HUES64 (cell line): Measurements from ENCODE around the gene SHC3.

Experiments
- H3K27ac ChIP-seq: 2 replicates; pipeline ENCODE4 v1.7.0; 2013; ENCODE audit warnings: low read depth, low read length, inconsistent platforms
- H3K27me3 ChIP-seq: 2 replicates; pipeline ENCODE4 v1.6.1; 2013; ENCODE audit warnings: mild to moderate bottlenecking, low read length; ENCODE audit not compliant: insufficient read depth
- H3K36me3 ChIP-seq: 2 replicates; pipeline ENCODE4 v1.6.1; 2013; ENCODE audit warnings: mild to moderate bottlenecking, low read length; ENCODE audit not compliant: insufficient read depth
- H3K4me1 ChIP-seq: 2 replicates; pipeline ENCODE4 v1.6.1; 2013; ENCODE audit warnings: mild to moderate bottlenecking, low read length, moderate library complexity; ENCODE audit not compliant: insufficient read depth
- H3K4me3 ChIP-seq: 2 replicates; pipeline ENCODE4 v1.5.1; 2013; ENCODE audit warnings: mild to moderate bottlenecking, low read length, moderate library complexity
- H3K9ac ChIP-seq: 2 replicates; pipeline ENCODE4 v1.6.1; 2013; ENCODE audit warnings: mild to moderate bottlenecking, low read depth, low read length
- H3K9me3 ChIP-seq: 2 replicates; pipeline ENCODE4 v1.6.1; 2013; ENCODE audit warnings: low read depth, low read length; ENCODE audit not compliant: insufficient read depth
- WGBS: fragments of 150-250, 120-280 bp; methylation state at CpG from one replicate; pipeline ENCODE4 v1.1.7; 2013; ENCODE audit warnings: missing lambda C conversion rate; 5-methylcytosine and 5-hydroxymethylcytosine counted together

SHC3 gene

GRCh38 chr9:89134709-89135108 lies 43.9 kb downstream of the SHC3 start:
- no peaks in the 10 kb centered on the region for H3K27me3 ChIP-seq
- H3K9me3 ChIP-seq: peaks cover 23% of the 10 kb centered on the region
- H3K9ac ChIP-seq: no peak overlapping the region
- H3K4me1 ChIP-seq: peaks cover 4% of the 10 kb centered on the region
- no peaks in the 10 kb centered on the region for H3K36me3 ChIP-seq
- WGBS: 94% methylated on average over 1 of the region's 1 CpG
- no peak overlapping the region for H3K4me3 ChIP-seq
- no peak overlapping the region for H3K27ac ChIP-seq

- 91% methylated on average over 2 of the region's 2 CpGs for WGBS
- 0 out of 2 replicates have a peak, but pooled peaks cover 4% of the 10 kb centered on the region for H3K36me3 ChIP-seq
These were observed 55.7 kb downstream of the SHC3 start for GRCh38 chr9:89122949-89123348.

GRCh38 chr9:89120704-89121103 lies 57.9 kb downstream of the SHC3 start:
- no peaks in the 10 kb centered on the region for H3K4me1 ChIP-seq
- H3K9ac ChIP-seq: no peak overlapping the region
- no peaks in the 10 kb centered on the region for H3K27me3 ChIP-seq
- H3K27ac ChIP-seq: no peak overlapping the region
- no peak overlapping the region for H3K4me3 ChIP-seq
- H3K36me3 ChIP-seq: no peaks in the 10 kb centered on the region
- no peaks in the 10 kb centered on the region for H3K9me3 ChIP-seq
- WGBS: 91% methylated on average over 1 of the region's 3 CpGs

More at GRCh38 chr9:89122949-89123348, 55.7 kb downstream of the SHC3 start:
- no peak overlapping the region for H3K4me3 ChIP-seq
- no peaks in the 10 kb centered on the region for H3K27me3 ChIP-seq
- no peaks in the 10 kb centered on the region for H3K4me1 ChIP-seq
- H3K9me3 ChIP-seq: peaks cover 17% of the 10 kb centered on the region
- H3K9ac ChIP-seq: no peak overlapping the region
- no peak overlapping the region for H3K27ac ChIP-seq

GRCh38 chr9:89116805-89117192 lies 61.8 kb downstream of the SHC3 start:
- Histone ChIP-seq H3K9me3 (no peaks in the 10 kb centered on the region), H3K4me1 (no peaks in the 10 kb centered on the region), H3K36me3 (no peaks in the 10 kb centered on the region), H3K4me3 (no peak overlapping the region), H3K27me3 (no peaks in the 10 kb centered on the region), H3K9ac (no peak overlapping the region), H3K27ac (no peak overlapping the region)
- WGBS: 98% methylated on average over 3 of the region's 3 CpGs

- Histone ChIP-seq H3K9ac (no peak overlapping the region), H3K4me3 (no peak overlapping the region), H3K36me3 (no peaks in the 10 kb centered on the region), H3K9me3 (no peaks in the 10 kb centered on the region), H3K27ac (no peak overlapping the region), H3K27me3 (no peaks in the 10 kb centered on the region), H3K4me1 (no peaks in the 10 kb centered on the region)
- 99% methylated on average over 8 of the region's 8 CpGs for WGBS
These were observed 62.4 kb downstream of the SHC3 start for GRCh38 chr9:89116064-89116804.

GRCh38 chr9:89115426-89115825 lies 63.2 kb downstream of the SHC3 start:
- Histone ChIP-seq H3K27me3 (no peaks in the 10 kb centered on the region), H3K36me3 (no peaks in the 10 kb centered on the region), H3K27ac (no peak overlapping the region), H3K9me3 (peaks cover 6% of the 10 kb centered on the region; the same call in 1 of the 2 replicates), H3K4me1 (no peaks in the 10 kb centered on the region), H3K9ac (no peak overlapping the region), H3K4me3 (no peak overlapping the region)
- WGBS: 100% methylated on average over 1 of the region's 1 CpG

GRCh38 chr9:89114741-89115140 lies 63.9 kb downstream of the SHC3 start:
- no peak overlapping the region for H3K27ac ChIP-seq
- H3K9ac ChIP-seq: no peak overlapping the region
- H3K4me1 ChIP-seq: no peaks in the 10 kb centered on the region
- H3K4me3 ChIP-seq: no peak overlapping the region
- H3K36me3 ChIP-seq: no peaks in the 10 kb centered on the region
- 95% methylated on average over 4 of the region's 4 CpGs for WGBS
- H3K9me3 ChIP-seq: peaks cover 9% of the 10 kb centered on the region; the same call in 1 of the 2 replicates
- no peaks in the 10 kb centered on the region for H3K27me3 ChIP-seq

- H3K4me3 ChIP-seq: no peak overlapping the region
- peaks cover 8% of the 10 kb centered on the region; the same call in 1 of the 2 replicates for H3K36me3 ChIP-seq
- H3K9me3 ChIP-seq: peaks cover 9% of the 10 kb centered on the region; the same call in 1 of the 2 replicates
- no peak overlapping the region for H3K9ac ChIP-seq
- WGBS: 99% methylated on average over 4 of the region's 4 CpGs
- H3K4me1 ChIP-seq: no peaks in the 10 kb centered on the region
- H3K27me3 ChIP-seq: no peaks in the 10 kb centered on the region
- H3K27ac ChIP-seq: no peak overlapping the region
These were observed 64.8 kb downstream of the SHC3 start for GRCh38 chr9:89113851-89114250.

- H3K9ac ChIP-seq: no peak overlapping the region
- peaks cover 9% of the 10 kb centered on the region; the same call in 1 of the 2 replicates for H3K9me3 ChIP-seq
- H3K27ac ChIP-seq: no peak overlapping the region
- WGBS: 98% methylated on average over 3 of the region's 3 CpGs
- peaks cover 8% of the 10 kb centered on the region; the same call in 1 of the 2 replicates for H3K36me3 ChIP-seq
- no peak overlapping the region for H3K4me3 ChIP-seq
- no peaks in the 10 kb centered on the region for H3K27me3 ChIP-seq
- H3K4me1 ChIP-seq: no peaks in the 10 kb centered on the region
These were observed 66.4 kb downstream of the SHC3 start for GRCh38 chr9:89112243-89112642.

- Histone ChIP-seq H3K9ac (no peak overlapping the region), H3K36me3 (peaks cover 8% of the 10 kb centered on the region; the same call in 1 of the 2 replicates)
These were observed 69.0 kb downstream of the SHC3 start for GRCh38 chr9:89109666-89110065.

GRCh38 chr9:89107406-89107805 lies 71.2 kb downstream of the SHC3 start:
- H3K27ac ChIP-seq: no peak overlapping the region
- no peaks in the 10 kb centered on the region for H3K27me3 ChIP-seq
- H3K9me3 ChIP-seq: peaks cover 9% of the 10 kb centered on the region; the same call in 1 of the 2 replicates
- peaks cover 8% of the 10 kb centered on the region; the same call in 1 of the 2 replicates for H3K36me3 ChIP-seq
- no peak overlapping the region for H3K4me3 ChIP-seq
- no peaks in the 10 kb centered on the region for H3K4me1 ChIP-seq
- 94% methylated on average over 2 of the region's 3 CpGs for WGBS
- no peak overlapping the region for H3K9ac ChIP-seq

More at GRCh38 chr9:89109666-89110065, 69.0 kb downstream of the SHC3 start:
- Histone ChIP-seq H3K4me1 (no peaks in the 10 kb centered on the region), H3K4me3 (no peak overlapping the region), H3K9me3 (peaks cover 9% of the 10 kb centered on the region; the same call in 1 of the 2 replicates), H3K27ac (no peak overlapping the region), H3K27me3 (no peaks in the 10 kb centered on the region)
